IMR-90 (cell line): Measurements from ENCODE around the gene SYNE2. TPM values are rescaled to one million over a fixed set of nuclear protein-coding genes. Genes with fewer than 3 reads are reported as not detected.

ENCODE experiments used
- ATAC-seq: fragments of 200-7000 bp; cut with Tn5 transposase; 2 replicates; pipeline ENCODE4 v1.9.1; 2020; ENCODE audit warnings: low read depth, mild to moderate bottlenecking, moderate library complexity
- BruUV-seq: library from RNA; stranded (reverse); fragments of 400-500 nt; replicated peaks from 2 replicates; lab custom pipeline; 2021; lab: Mats Ljungman, UMichigan
- CTCF ChIA-PET: fragments of 300-600 bp; formaldehyde crosslinking; extraction: SDS; loops from one replicate; lab custom pipeline; 2021; ENCODE audit warnings: antibody characterized with exemption; lab: Yijun Ruan, JAX
- POLR2A ChIA-PET: fragments of 300-600 bp; sonication (Branson Sonifier 250); formaldehyde crosslinking; loops from one replicate; lab custom pipeline; 2022; ENCODE audit warnings: antibody characterized with exemption; ENCODE audit not compliant: unreplicated experiment; lab: Charles Lee
- DNase-seq: peaks from one replicate; pipeline ENCODE4 v3.0.0; 2013
- H2AFZ ChIP-seq: replicated peaks from 2 replicates; pipeline ENCODE3; 2013; ENCODE audit warnings: low read length, mild to moderate bottlenecking; ENCODE audit not compliant: poor library complexity
- H2AK5ac ChIP-seq: 2 replicates; pipeline ENCODE4 v1.6.1; 2013; ENCODE audit warnings: low read depth, low read length, inconsistent platforms
- H2AK9ac ChIP-seq: replicated peaks from 2 replicates; pipeline ENCODE3; 2013; ENCODE audit warnings: mild to moderate bottlenecking, low read depth, low read length, moderate library complexity; ENCODE audit not compliant: poor library complexity
- H2BK120ac ChIP-seq: 2 replicates; pipeline ENCODE4 v1.6.1; 2013; ENCODE audit warnings: low read depth, low read length, inconsistent platforms
- H2BK15ac ChIP-seq: 3 replicates; pipeline ENCODE4 v1.6.1; 2013; ENCODE audit warnings: low read depth, low read length, inconsistent platforms
- H2BK20ac ChIP-seq: 2 replicates; pipeline ENCODE4 v1.6.1; 2013; ENCODE audit warnings: low read depth, mild to moderate bottlenecking, inconsistent platforms, low read length, moderate library complexity
- H2BK5ac ChIP-seq: 2 replicates; pipeline ENCODE4 v1.6.1; 2013; ENCODE audit warnings: mild to moderate bottlenecking, low read depth, low read length, inconsistent platforms; ENCODE audit not compliant: poor library complexity, severe bottlenecking
- H3K14ac ChIP-seq: replicated peaks from 2 replicates; pipeline ENCODE4 v1.6.1; 2013; ENCODE audit warnings: low read depth, low read length, inconsistent platforms
- H3K18ac ChIP-seq: 2 replicates; pipeline ENCODE4 v1.6.1; 2013; ENCODE audit warnings: low read depth, low read length, control low read depth
- H3K23ac ChIP-seq: 2 replicates; pipeline ENCODE4 v1.6.1; 2013; ENCODE audit warnings: low read depth, low read length, inconsistent platforms
- H3K27ac ChIP-seq: 2 replicates; pipeline ENCODE4 v1.5.1; 2013; ENCODE audit warnings: mild to moderate bottlenecking, control low read depth, low read length; ENCODE audit not compliant: insufficient read depth
- H3K27me3 ChIP-seq: 2 replicates; pipeline ENCODE4 v1.6.1; 2013; ENCODE audit warnings: low read length; ENCODE audit not compliant: control insufficient read depth, insufficient read depth
- H3K36me3 ChIP-seq: 2 replicates; pipeline ENCODE4 v1.6.1; 2013; ENCODE audit warnings: low read length, mixed read lengths; ENCODE audit not compliant: control insufficient read depth, insufficient read depth
- H3K4ac ChIP-seq: 2 replicates; pipeline ENCODE4 v1.6.1; 2013; ENCODE audit warnings: low read depth, low read length, inconsistent platforms
- H3K4me1 ChIP-seq: 2 replicates; pipeline ENCODE4 v1.6.1; 2013; ENCODE audit warnings: low read length, mixed read lengths; ENCODE audit not compliant: control insufficient read depth, insufficient read depth
- H3K4me2 ChIP-seq: 2 replicates; pipeline ENCODE4 v1.6.1; 2013; ENCODE audit warnings: low read depth, mild to moderate bottlenecking, control low read depth, low read length, moderate library complexity
- H3K4me3 ChIP-seq: 2 replicates; pipeline ENCODE4 v1.5.1; 2013; ENCODE audit warnings: low read depth, mild to moderate bottlenecking, control low read depth, low read length, moderate library complexity; ENCODE audit not compliant: insufficient read depth
- H3K56ac ChIP-seq: 2 replicates; pipeline ENCODE4 v1.6.1; 2013; ENCODE audit warnings: low read length, inconsistent platforms; ENCODE audit not compliant: insufficient read depth; ENCODE audit errors: extremely low read depth
- H3K79me1 ChIP-seq, 2 experiments: 2 replicates each; pipeline ENCODE4 v1.6.1; 2013; ENCODE audit warnings: low read length in 2 of 2, inconsistent platforms in 1 of 2, low read depth in 1 of 2
- H3K9ac ChIP-seq: 2 replicates; pipeline ENCODE4 v1.6.1; 2013; ENCODE audit warnings: low read depth, low read length, control low read depth
- H3K9me1 ChIP-seq: 2 replicates; pipeline ENCODE4 v1.6.1; 2013; ENCODE audit warnings: low read length, inconsistent platforms; ENCODE audit not compliant: insufficient read depth
- H3K9me3 ChIP-seq: 2 replicates; pipeline ENCODE4 v1.6.1; 2013; ENCODE audit warnings: low read length; ENCODE audit not compliant: control insufficient read depth, insufficient read depth
- H4K20me1 ChIP-seq: 2 replicates; pipeline ENCODE4 v1.6.1; 2013; ENCODE audit warnings: low read length, inconsistent platforms; ENCODE audit not compliant: insufficient read depth
- H4K5ac ChIP-seq: 2 replicates; pipeline ENCODE4 v1.6.1; 2013; ENCODE audit warnings: mild to moderate bottlenecking, low read depth, low read length, control low read depth
- H4K8ac ChIP-seq, 2 experiments: 2 replicates each; pipeline ENCODE4 v1.6.1; 2013; ENCODE audit warnings: low read depth in 2 of 2, low read length in 2 of 2, control low read depth in 1 of 2, inconsistent platforms in 1 of 2
- H4K91ac ChIP-seq: 2 replicates; pipeline ENCODE4 v1.6.1; 2013; ENCODE audit warnings: low read depth, low read length, inconsistent platforms; ENCODE audit not compliant: insufficient read depth
- CEBPB ChIP-seq: IDR thresholded peaks from 2 replicates; pipeline ENCODE4 v1.6.1; 2012; ENCODE audit warnings: low read depth, low read length, improper control_type of control experiment
- FOS ChIP-seq: fragments of 150-350 bp; IDR thresholded peaks from 2 replicates; pipeline ENCODE4 v1.6.1; 2016; ENCODE audit warnings: low read depth, low read length
- POLR2A ChIP-seq: IDR thresholded peaks from 2 replicates; pipeline ENCODE4 v1.6.1; 2012; ENCODE audit warnings: mild to moderate bottlenecking, low read depth, low read length
- RFX5 ChIP-seq: IDR thresholded peaks from 2 replicates; pipeline ENCODE4 v1.8.0; 2012; ENCODE audit warnings: low read depth, mild to moderate bottlenecking, low read length, moderate library complexity
- WGBS, 2 experiments: methylation state at CpG; one replicate each; pipeline versions ENCODE4 v1.1.5 to v1.1.7; 2013; ENCODE audit warnings: missing lambda C conversion rate in 2 of 2; ENCODE audit not compliant: insufficient read length in 1 of 2; ENCODE audit errors: extremely low coverage in 2 of 2; 5-methylcytosine and 5-hydroxymethylcytosine counted together
- dilution Hi-C: fragments of 300-500 bp; cut with HindIII; formaldehyde crosslinking; loops from one replicate; pipeline ENCODE4 v1.14.3; 2018; ENCODE audit warnings: low sequenced_read_pairs; ENCODE audit not compliant: unreplicated experiment
- in situ Hi-C: fragments of 300-500 bp; cut with MboI; formaldehyde crosslinking; loops from 3 replicates; pipeline ENCODE4 v1.14.3; 2019; ENCODE audit warnings: low sequenced_read_pairs, inconsistent platforms, mixed read lengths
- intact Hi-C: fragments of 100-400 bp; cut with micrococcal nuclease; formaldehyde crosslinking; loops from 2 replicates; pipeline ENCODE4 v1.10.0; 2022
- polyA plus RNA-seq, 3 experiments: library from polyadenylated mRNA; depleted of rRNA; stranded (reverse); fragments of >200 nt; gene quantifications; 2 replicates each; pipeline ENCODE4 v1.2.3, GENCODE V29; 2012; ENCODE audit warnings: low replicate concordance in 1 of 3
- total RNA-seq: library from RNA; depleted of rRNA; stranded (reverse); fragments of >200 nt; gene quantifications from 2 replicates; pipeline ENCODE4 v1.2.3, GENCODE V29; 2012

Gene SYNE2
- total and polyA plus RNA-seq, 2 of the 4 experiments (the other 2 are of a cell fraction): 5.2 to 28.9 TPM

GRCh38 chr14:64069634-64070359 is 217.0 kb downstream of the SYNE2 start (continued):
- TF ChIP-seq RFX5: no peak

GRCh38 chr14:64074961-64075612 is 222.3 kb downstream of the SYNE2 start:
- no peaks in the 10 kb centered on the region for H3K4me1 ChIP-seq
- peaks cover 3% of the 10 kb centered on the region; the same call in 1 of the 2 replicates for H3K27me3 ChIP-seq
- in situ Hi-C loops (no loop called here), dilution Hi-C loops (no loop called here), intact Hi-C loops (no loop called here)
- WGBS, 2 experiments: no CpG with 5 or more reads among the region's 2 CpGs
- H3K4me2 ChIP-seq: no peak overlapping the region; the same call in 1 of the 2 replicates
- H3K9me1 ChIP-seq: no peaks in the 10 kb centered on the region
- BruUV-seq: no TSS peak
- H2AK9ac ChIP-seq: no peak overlapping the region
- H2AK5ac ChIP-seq: no peak overlapping the region
- H3K4ac ChIP-seq: no peak overlapping the region
- no peak overlapping the region for H4K5ac ChIP-seq
- H3K79me1 ChIP-seq: no peaks in the 10 kb centered on the region
- POLR2A ChIA-PET: no interaction called here
- no peaks in the 10 kb centered on the region for H3K36me3 ChIP-seq
- no peak overlapping the region for H2BK5ac ChIP-seq
- no peak overlapping the region for H3K23ac ChIP-seq
- H3K27ac ChIP-seq: no peak overlapping the region
- H2BK20ac ChIP-seq: no peak overlapping the region
- TF ChIP-seq CEBPB: 0 out of 2 replicates have a peak, but pooled peaks have one; percentile 17
- 0 out of 2 replicates have a peak, but pooled peaks have one; percentile 31 for TF ChIP-seq FOS
- no peak for TF ChIP-seq POLR2A
- H4K91ac ChIP-seq: no peak overlapping the region
- CTCF ChIA-PET: interaction anchor here (0.7 to 1.6 kb wide), 2 partner anchors 12 to 228 kb away, joined by 3 to 4 read pairs; no protein-coding TSS in a partner anchor
- no peak overlapping the region for H2AFZ ChIP-seq
- H3K14ac ChIP-seq: no peak overlapping the region
- ATAC-seq (peak; percentile 84), DNase-seq (peak; percentile 63)
- peaks cover 2% of the 10 kb centered on the region; the same call in 1 of the 2 replicates for H4K20me1 ChIP-seq
- no peaks in the 10 kb centered on the region for H3K9me3 ChIP-seq
- no peak overlapping the region for H4K8ac ChIP-seq
- H3K18ac ChIP-seq: no peak overlapping the region
- no peak overlapping the region for H3K56ac ChIP-seq
- no peak overlapping the region for H3K9ac ChIP-seq
- H3K4me3 ChIP-seq: no peak overlapping the region
- no peak overlapping the region for H2BK15ac ChIP-seq
- no peak overlapping the region for H2BK120ac ChIP-seq
